Measurements from ENCODE around the gene NCAPG2. TPM values are rescaled to one million over a fixed set of nuclear protein-coding genes. Genes with fewer than 3 reads are reported as not detected.

NCAPG2 gene
- 20.6 and 70.3 TPM in 2 replicates for total RNA-seq

GRCh38 chr7:158704524-158705233, at the start of gene NCAPG2:
NCAPG2 (minus strand) TSS chr7:158704804; CDS start chr7:158701899, 2,905 bp downstream.

GRCh38 chr7:158587162-158588084, 117.2 kb downstream of the NCAPG2 start, which contains the start of gene PTPRN2:
PTPRN2 (minus strand) TSS chr7:158587823.

Other genes starting within 250 kb of the NCAPG2 start
- 0.11 and 0.50 TPM in 2 replicates for gene PTPRN2, start 117.0 kb downstream of the NCAPG2 start, total RNA-seq
- 86.9 and 103 TPM in 2 replicates for gene ESYT2, start 124.7 kb upstream of the NCAPG2 start, total RNA-seq
- 8.2 and 10.0 TPM in 2 replicates for gene DYNC2I1, start 151.8 kb upstream of the NCAPG2 start, total RNA-seq